Measurements from ENCODE around the gene ECE2.
"Not testable (repeated sequence)": the region's sequence is repeated elsewhere in the genome, so short reads cannot be mapped to it uniquely, and the experiment has no call there.

The ECE2 gene

DNA sequence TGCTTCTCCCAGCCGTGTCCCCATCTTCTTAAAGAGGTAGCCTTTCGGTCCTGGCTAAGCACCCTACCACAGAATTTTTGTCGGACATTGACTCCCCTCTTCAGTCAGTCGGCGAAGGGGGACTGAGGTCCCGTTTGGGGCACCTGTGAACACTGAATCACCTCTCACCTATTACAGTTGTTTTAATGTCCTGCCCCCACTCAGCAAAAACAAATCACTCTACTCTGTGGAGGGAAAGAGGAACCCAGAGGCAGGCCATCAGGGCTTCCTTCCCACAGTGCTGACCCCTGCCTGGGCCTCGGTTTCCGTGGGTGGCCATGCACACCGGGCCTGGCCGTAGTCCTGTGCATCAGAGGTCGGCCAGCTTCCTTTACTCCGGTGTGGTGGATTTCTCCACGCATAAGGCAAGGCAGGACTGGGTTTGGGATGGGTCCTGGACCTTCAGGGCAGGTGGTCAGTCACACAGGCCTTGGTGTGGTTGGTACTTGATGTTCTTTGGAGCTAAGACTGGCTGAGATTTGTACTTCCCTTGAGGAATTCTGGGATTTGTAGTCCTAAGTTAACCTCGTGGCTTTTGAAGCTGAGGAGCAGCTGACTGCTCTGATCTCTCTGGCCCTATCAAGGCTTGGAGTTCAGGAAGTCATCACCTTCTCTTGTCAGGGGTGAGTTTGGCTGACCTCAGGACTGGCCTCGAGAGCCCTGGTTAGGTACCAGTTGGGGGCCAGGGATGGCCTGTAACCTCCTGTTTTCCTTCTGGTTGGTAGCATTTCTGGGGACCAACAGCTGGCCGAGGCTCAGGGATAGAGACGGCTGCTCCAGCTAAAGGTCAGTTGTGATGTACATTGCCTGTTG lies 61.0 kb downstream of the ECE2 start:
- DNase-seq (ENCODE audit: low read depth in 2 of 2), result no peak

- no peak for DNase-seq (ENCODE audit: low read depth in 2 of 2)
These were observed 61.5 kb downstream of the ECE2 start, which contains the start of gene FAM131A for GRCh38 chr3:184337399-184337714. TSS of gene FAM131A (plus strand) at chr3:184337600. CDS start at chr3:184337631, 31 bp downstream.

DNA sequence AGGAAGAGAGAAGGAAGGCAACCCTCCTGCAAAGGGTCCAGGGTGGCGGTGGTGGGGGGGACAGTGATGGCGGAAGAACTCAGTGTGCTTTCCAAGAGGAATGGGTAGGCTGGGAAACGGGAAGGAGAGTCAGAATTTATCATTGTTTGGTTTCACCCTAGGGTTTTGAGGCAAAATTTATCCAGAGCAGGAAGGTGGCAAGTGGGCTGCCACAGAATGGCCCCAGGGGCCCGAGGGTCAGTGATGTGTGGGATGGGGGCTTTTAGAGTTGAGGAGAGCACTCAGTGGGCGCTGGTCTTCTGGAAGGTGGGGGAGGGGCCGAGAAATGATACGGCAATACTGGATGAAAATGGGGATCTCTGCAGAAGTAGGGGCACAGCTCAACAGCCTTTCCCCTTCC lies 62.2 kb downstream of the ECE2 start:
- DNase-seq (ENCODE audit: low read depth in 2 of 2), result no peak

- no peak for DNase-seq (ENCODE audit: low read depth in 2 of 2)
These were observed 62.7 kb downstream of the ECE2 start for GRCh38 chr3:184338511-184338945.

DNA sequence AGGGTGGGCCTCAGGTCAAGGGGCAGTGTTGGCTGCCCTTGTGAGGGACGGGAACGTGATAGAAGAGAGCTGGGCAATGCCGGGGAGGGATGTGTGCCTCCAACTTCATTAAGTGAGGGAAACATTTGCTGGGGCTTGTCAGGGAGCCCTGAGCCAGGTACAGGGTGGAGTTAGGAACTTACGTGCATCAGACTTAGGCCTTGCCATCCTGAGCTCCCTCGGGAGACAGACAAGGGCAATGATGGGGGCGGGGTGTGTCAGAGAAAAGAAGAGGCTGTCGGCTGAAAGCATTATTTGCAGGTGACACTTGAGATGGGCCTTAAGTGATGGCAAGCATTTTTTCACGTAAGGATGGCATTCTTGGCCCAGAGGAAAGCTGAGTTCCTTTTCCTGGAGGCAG lies 63.2 kb downstream of the ECE2 start:
- no peak for DNase-seq (ENCODE audit: low read depth in 2 of 2)

DNA sequence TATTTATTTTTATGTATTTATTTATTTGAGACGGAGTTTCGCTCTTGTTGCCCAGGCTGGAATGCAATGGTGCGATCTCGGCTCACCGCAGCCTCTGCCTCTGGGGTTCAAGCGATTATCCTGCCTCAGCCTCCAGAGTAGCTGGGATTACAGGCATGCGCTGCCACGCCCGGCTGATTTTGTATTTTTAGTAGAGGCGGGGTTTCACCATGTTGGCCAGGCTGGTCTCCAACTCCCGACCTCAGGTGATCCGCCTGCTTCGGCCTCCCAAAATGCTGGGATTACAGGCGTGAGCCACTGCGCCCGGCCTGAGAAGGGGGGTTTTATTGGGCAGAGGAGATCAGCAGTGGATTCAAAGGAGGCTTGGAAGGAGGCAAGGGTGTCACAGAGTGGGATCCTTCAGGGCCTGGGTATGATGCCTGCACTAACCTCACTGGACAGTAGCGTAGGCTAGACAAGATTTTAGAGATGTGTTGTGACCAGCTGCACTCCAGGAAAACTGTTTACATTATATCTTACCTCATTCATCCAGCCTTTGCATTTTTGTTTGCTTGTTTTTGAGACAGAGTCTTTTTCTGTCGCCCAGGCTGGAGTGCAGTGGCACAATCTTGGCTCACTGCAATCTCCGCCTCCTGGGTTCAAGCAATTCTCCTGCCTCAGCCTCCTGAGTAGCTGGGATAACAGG lies 63.8 kb downstream of the ECE2 start:
- DNase-seq (ENCODE audit: low read depth in 2 of 2), result not testable (repeated sequence)

DNA sequence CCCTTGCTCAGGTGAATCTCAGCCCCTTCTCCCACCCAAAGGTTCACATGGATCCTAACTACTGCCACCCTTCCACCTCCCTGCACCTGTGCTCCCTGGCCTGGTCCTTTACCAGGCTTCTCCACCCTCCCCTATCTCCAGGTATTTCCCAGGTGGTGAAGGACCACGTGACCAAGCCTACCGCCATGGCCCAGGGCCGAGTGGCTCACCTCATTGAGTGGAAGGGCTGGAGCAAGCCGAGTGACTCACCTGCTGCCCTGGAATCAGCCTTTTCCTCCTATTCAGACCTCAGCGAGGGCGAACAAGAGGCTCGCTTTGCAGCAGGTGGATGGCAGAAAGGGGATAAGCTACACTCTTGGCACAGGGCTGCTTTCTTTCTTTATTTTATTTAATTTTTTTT lies 66.1 kb downstream of the ECE2 start:
- DNase-seq (ENCODE audit: low read depth in 2 of 2), result no peak

Data from stimulated activated CD4-positive, alpha-beta T cell treated with anti-CD3 and anti-CD28 coated beads, Interleukin-12 subunit alpha, Interleukin-12 subunit beta, amount 100 ng/mL, for 24 hours (primary cell).